K562 (cell line): ENCODE results near the gene ZNF83. TPM values are rescaled to one million over a fixed set of nuclear protein-coding genes. Genes with fewer than 3 reads are reported as not detected.
A peak's percentile ranks its signal among the peaks of the same experiment; 100 is the strongest.

Experiments
- BACH1 ChIP-seq: fragments of 200-800 bp; sonication (Bioruptor generic); IDR thresholded peaks from 2 replicates; pipeline ENCODE4 v1.6.1; 2016; ENCODE audit warnings: missing genetic modification characterization, missing compliant biosample characterization
- EWSR1 ChIP-seq: fragments of 450-650 bp; IDR thresholded peaks from 2 replicates; pipeline ENCODE4 v1.6.1; 2018; ENCODE audit warnings: borderline replicate concordance, mild to moderate bottlenecking, low read depth, moderate library complexity; ENCODE audit not compliant: partially characterized antibody
- HIVEP1 ChIP-seq: fragments of 250-450 bp; sonication (Bioruptor Pico); IDR thresholded peaks from 2 replicates; pipeline ENCODE4 v1.4.0; 2020; ENCODE audit warnings: mild to moderate bottlenecking
- L3MBTL2 ChIP-seq: fragments of 450-650 bp; IDR thresholded peaks from 2 replicates; pipeline ENCODE4 v1.6.1; 2016; ENCODE audit warnings: mild to moderate bottlenecking, moderate library complexity
- MXI1 ChIP-seq: IDR thresholded peaks from 2 replicates; pipeline ENCODE4 v1.6.1; 2011; ENCODE audit warnings: low read depth, mild to moderate bottlenecking, improper control_type of control experiment, low read length
- MYNN ChIP-seq, 2 experiments: sonication (generic); formaldehyde crosslinking in 1 of 2; IDR thresholded peaks; 2 replicates each; pipeline versions ENCODE4 v1.5.0 to v1.6.1; 2016 to 2020; ENCODE audit warnings: antibody characterized with exemption in 1 of 2, missing genetic modification reagents in 1 of 2
- NFE2 ChIP-seq: IDR thresholded peaks from 2 replicates; pipeline ENCODE4 v1.6.1; 2014; ENCODE audit warnings: antibody characterized with exemption, low read depth
- NFXL1 ChIP-seq: fragments of 450-650 bp; formaldehyde crosslinking; IDR thresholded peaks from 2 replicates; pipeline ENCODE4 v1.4.0; 2021; ENCODE audit warnings: mild to moderate bottlenecking
- RAD51 ChIP-seq: fragments of 450-650 bp; IDR thresholded peaks from 2 replicates; pipeline ENCODE4 v1.7.1; 2016; ENCODE audit warnings: low read depth, mild to moderate bottlenecking, borderline replicate concordance
- RB1 ChIP-seq: fragments of 450-650 bp; IDR thresholded peaks from 2 replicates; pipeline ENCODE4 v1.6.1; 2017; ENCODE audit warnings: low read depth, mild to moderate bottlenecking
- RBM14 ChIP-seq: fragments of 200-400 bp; formaldehyde crosslinking; IDR thresholded peaks from 2 replicates; pipeline ENCODE4 v1.6.1; 2018; ENCODE audit warnings: low read depth, mild to moderate bottlenecking, low read length, moderate library complexity, borderline replicate concordance; ENCODE audit not compliant: insufficient read depth
- RBM17 ChIP-seq: fragments of 200-400 bp; formaldehyde crosslinking; IDR thresholded peaks from 2 replicates; pipeline ENCODE4 v1.6.1; 2017; ENCODE audit warnings: low read depth, mild to moderate bottlenecking, low read length, borderline replicate concordance
- SMARCA5 ChIP-seq: fragments of 450-650 bp; IDR thresholded peaks from 2 replicates; pipeline ENCODE4 v1.6.1; 2016
- TBP ChIP-seq: optimal IDR thresholded peaks from 2 replicates; pipeline ENCODE3; 2011; ENCODE audit warnings: low read depth, low read length, improper control_type of control experiment
- TEAD1 ChIP-seq, 2 experiments: fragments of 450-650 bp in 1 of 2; sonication (generic) in 1 of 2; formaldehyde crosslinking; IDR thresholded peaks; 2 replicates each; pipeline versions ENCODE4 v1.4.0 to v1.8.0; 2020 to 2022; ENCODE audit warnings: mild to moderate bottlenecking in 2 of 2, missing genetic modification reagents in 1 of 2
- ZNF253 ChIP-seq: fragments of 250-450 bp; sonication (Bioruptor Pico); conservative IDR thresholded peaks from 2 replicates; pipeline ENCODE4 v1.6.1; 2021; ENCODE audit warnings: mild to moderate bottlenecking
- ZNF830 ChIP-seq: fragments of 250-450 bp; sonication (Bioruptor Pico); IDR thresholded peaks from 2 replicates; pipeline ENCODE4 v1.5.0; 2021; ENCODE audit warnings: mild to moderate bottlenecking
- polyA plus RNA-seq, 8 experiments: library from polyadenylated mRNA; depleted of rRNA in 4 of 8; stranded (reverse) in 5 of 8; unstranded in 3 of 8; fragments of >200 nt; fragmentation: Nextera tagmentation in 2 of 8; fragmentation: Illumina TruSeq in 1 of 8; extraction: Ambion mirVana in 2 of 8; extraction: Trizol in 1 of 8; gene quantifications; 2 replicates each; pipeline versions ENCODE4 v1.2.1 to v1.2.3, GENCODE V29; 2011 to 2014; ENCODE audit warnings: inconsistent platforms in 1 of 8, missing spikeins in 1 of 8
- total RNA-seq, 7 experiments: library from RNA; depleted of rRNA in 6 of 7; stranded (reverse); fragments of >200 nt in 6 of 7; fragmentation: Illumina TruSeq in 2 of 7; extraction: Trizol in 2 of 7; gene quantifications; 2 replicates each; pipeline versions ENCODE4 v1.2.1 to v1.2.3, GENCODE V29; 2011 to 2021; ENCODE audit warnings: low replicate concordance in 1 of 7
- TF ChIP-seq, protein P1 (sequence below), 2 experiments: fragments of 450-650 bp; formaldehyde crosslinking in 1 of 2; IDR thresholded peaks; 2 replicates each; pipeline versions ENCODE4 v1.4.0 to v1.6.1; 2014 to 2020; ENCODE audit warnings: mild to moderate bottlenecking in 2 of 2, borderline replicate concordance in 1 of 2, low read depth in 1 of 2
- TF ChIP-seq, protein P2 (sequence below): fragments of 450-650 bp; IDR thresholded peaks from one replicate; pipeline ENCODE4 v1.6.1; 2018; ENCODE audit warnings: mild to moderate bottlenecking, moderate library complexity; ENCODE audit not compliant: partially characterized antibody

ZNF83 gene
- total and polyA plus RNA-seq, 9 of the 15 experiments (the other 6 are each of a cell fraction or from before 2014, with no cell fraction given), result 18.6 to 74.3 (median 51.9) TPM

DNA sequence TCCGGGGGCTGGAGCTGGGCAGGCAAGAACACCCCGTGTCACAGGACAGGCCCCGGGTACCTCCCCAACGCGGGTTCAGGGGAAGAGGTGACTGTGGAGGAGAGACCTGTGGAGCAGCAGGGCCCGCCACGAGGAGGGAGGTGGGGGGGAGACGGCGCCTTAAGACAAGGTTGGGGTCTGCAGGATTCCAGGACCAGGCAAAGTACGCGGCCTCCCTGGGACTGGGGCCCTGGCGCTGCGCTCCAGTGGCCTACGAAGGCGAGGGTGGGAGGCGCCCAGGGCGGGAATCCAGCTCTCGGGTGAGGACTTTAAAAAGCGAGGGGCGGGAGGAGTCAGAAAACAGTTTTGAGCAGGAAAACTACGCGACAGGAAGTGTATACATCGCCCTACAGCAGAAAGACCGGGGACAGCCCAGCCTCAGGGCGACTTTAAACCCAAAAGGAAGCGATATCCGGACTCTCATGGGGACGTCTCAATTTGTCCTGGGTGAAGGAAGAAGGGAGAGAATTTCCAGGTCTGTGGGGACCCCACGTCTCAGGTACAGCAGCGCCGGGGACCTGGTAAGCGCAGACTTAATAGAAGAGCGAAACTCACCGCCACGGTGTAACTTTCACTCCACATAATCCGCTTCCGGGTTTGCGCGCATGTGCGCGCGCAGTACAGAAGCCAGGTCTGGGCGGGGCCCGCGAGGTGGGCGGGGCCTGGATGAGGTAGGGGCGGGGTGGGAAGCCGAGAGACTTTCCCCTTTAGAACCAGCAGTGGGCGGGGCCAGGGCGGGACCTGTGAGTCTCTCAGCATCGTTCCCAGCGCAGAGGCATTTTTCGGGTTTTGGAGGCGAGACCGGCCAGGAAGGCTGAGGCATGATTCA lies at the start of gene ZNF83 (continued):
- no peak for TF ChIP-seq NFXL1
- TF ChIP-seq, protein P1, sequence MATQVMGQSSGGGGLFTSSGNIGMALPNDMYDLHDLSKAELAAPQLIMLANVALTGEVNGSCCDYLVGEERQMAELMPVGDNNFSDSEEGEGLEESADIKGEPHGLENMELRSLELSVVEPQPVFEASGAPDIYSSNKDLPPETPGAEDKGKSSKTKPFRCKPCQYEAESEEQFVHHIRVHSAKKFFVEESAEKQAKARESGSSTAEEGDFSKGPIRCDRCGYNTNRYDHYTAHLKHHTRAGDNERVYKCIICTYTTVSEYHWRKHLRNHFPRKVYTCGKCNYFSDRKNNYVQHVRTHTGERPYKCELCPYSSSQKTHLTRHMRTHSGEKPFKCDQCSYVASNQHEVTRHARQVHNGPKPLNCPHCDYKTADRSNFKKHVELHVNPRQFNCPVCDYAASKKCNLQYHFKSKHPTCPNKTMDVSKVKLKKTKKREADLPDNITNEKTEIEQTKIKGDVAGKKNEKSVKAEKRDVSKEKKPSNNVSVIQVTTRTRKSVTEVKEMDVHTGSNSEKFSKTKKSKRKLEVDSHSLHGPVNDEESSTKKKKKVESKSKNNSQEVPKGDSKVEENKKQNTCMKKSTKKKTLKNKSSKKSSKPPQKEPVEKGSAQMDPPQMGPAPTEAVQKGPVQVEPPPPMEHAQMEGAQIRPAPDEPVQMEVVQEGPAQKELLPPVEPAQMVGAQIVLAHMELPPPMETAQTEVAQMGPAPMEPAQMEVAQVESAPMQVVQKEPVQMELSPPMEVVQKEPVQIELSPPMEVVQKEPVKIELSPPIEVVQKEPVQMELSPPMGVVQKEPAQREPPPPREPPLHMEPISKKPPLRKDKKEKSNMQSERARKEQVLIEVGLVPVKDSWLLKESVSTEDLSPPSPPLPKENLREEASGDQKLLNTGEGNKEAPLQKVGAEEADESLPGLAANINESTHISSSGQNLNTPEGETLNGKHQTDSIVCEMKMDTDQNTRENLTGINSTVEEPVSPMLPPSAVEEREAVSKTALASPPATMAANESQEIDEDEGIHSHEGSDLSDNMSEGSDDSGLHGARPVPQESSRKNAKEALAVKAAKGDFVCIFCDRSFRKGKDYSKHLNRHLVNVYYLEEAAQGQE (IDR thresholded peaks at IDR 0.05; ENCODE audit: borderline replicate concordance), result no peak
- TF ChIP-seq, protein P1 (CRISPR knock-in tag; IDR thresholded peaks at IDR 0.05; ENCODE audit: low read depth), result no peak
- TF ChIP-seq, protein P2, sequence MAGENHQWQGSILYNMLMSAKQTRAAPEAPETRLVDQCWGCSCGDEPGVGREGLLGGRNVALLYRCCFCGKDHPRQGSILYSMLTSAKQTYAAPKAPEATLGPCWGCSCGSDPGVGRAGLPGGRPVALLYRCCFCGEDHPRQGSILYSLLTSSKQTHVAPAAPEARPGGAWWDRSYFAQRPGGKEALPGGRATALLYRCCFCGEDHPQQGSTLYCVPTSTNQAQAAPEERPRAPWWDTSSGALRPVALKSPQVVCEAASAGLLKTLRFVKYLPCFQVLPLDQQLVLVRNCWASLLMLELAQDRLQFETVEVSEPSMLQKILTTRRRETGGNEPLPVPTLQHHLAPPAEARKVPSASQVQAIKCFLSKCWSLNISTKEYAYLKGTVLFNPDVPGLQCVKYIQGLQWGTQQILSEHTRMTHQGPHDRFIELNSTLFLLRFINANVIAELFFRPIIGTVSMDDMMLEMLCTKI, result no peak
- no peak for TF ChIP-seq EWSR1
- no peak for TF ChIP-seq RAD51
- TF ChIP-seq MXI1, result peak; percentile 51; the same call in 1 of the 2 replicates
- TF ChIP-seq TBP, result peak; percentile 52
- no peak for TF ChIP-seq RBM17
- TF ChIP-seq L3MBTL2, result 0 out of 2 replicates have a peak, but pooled peaks have one; percentile 19
- no peak for TF ChIP-seq ZNF830 (CRISPR knock-in tag)
- no peak for TF ChIP-seq BACH1 (tag)
- no peak for TF ChIP-seq MYNN (IDR thresholded peaks at IDR 0.05)
- no peak for TF ChIP-seq MYNN (CRISPR knock-in tag; IDR thresholded peaks at IDR 0.05)
- no peak for TF ChIP-seq ZNF253 (CRISPR knock-in tag)
- TF ChIP-seq HIVEP1 (CRISPR knock-in tag), result no peak
- TF ChIP-seq RBM14, result no peak
- no peak for TF ChIP-seq SMARCA5
- no peak for TF ChIP-seq NFE2
- no peak for TF ChIP-seq RB1
- TF ChIP-seq TEAD1 (CRISPR knock-in tag; IDR thresholded peaks at IDR 0.05), result no peak
